GM23338 (cell line): Measurements from ENCODE around the gene OR5AR1. TPM values are rescaled to one million over a fixed set of nuclear protein-coding genes. Genes with fewer than 3 reads are reported as not detected.

Source experiments
- ATAC-seq: fragments of 200-7000 bp; cut with Tn5 transposase; 3 replicates; pipeline ENCODE4 v1.9.1; 2020
- DNase-seq: peaks from one replicate; pipeline ENCODE4 v3.0.0-alpha.2; 2015; ENCODE audit warnings: low spot score
- H2AFZ ChIP-seq: fragments of 200-600 bp; sonication (generic); 2 replicates; pipeline ENCODE4 v1.8.0; 2016; ENCODE audit warnings: antibody characterized with exemption, mild to moderate bottlenecking, moderate library complexity
- H3F3A ChIP-seq: fragments of 200-600 bp; sonication (generic); replicated peaks from 2 replicates; pipeline ENCODE4 v1.8.0; 2017; ENCODE audit warnings: antibody characterized with exemption, mixed run types, low read depth
- H3K27ac ChIP-seq: fragments of 200-600 bp; sonication (generic); 2 replicates; pipeline ENCODE4 v1.6.1; 2016; ENCODE audit warnings: low read depth
- H3K27me3 ChIP-seq: fragments of 200-600 bp; sonication (generic); 2 replicates; pipeline ENCODE4 v1.8.0; 2016; ENCODE audit warnings: mild to moderate bottlenecking, mixed run types, moderate library complexity; ENCODE audit not compliant: insufficient read depth
- H3K36me3 ChIP-seq: fragments of 200-600 bp; sonication (generic); 2 replicates; pipeline ENCODE4 v1.8.0; 2016; ENCODE audit warnings: mild to moderate bottlenecking; ENCODE audit not compliant: insufficient read depth
- H3K4me1 ChIP-seq: fragments of 200-600 bp; sonication (generic); 2 replicates; pipeline ENCODE4 v1.8.0; 2016; ENCODE audit warnings: mild to moderate bottlenecking, moderate library complexity; ENCODE audit not compliant: insufficient read depth
- H3K4me2 ChIP-seq: fragments of 200-600 bp; sonication (generic); 2 replicates; pipeline ENCODE4 v1.7.1; 2017; ENCODE audit warnings: mixed run types
- H3K4me3 ChIP-seq: fragments of 200-600 bp; sonication (generic); 2 replicates; pipeline ENCODE4 v1.6.1; 2016; ENCODE audit warnings: mixed run types
- H3K79me2 ChIP-seq: fragments of 200-600 bp; sonication (generic); replicated peaks from 2 replicates; pipeline ENCODE4 v1.8.0; 2017; ENCODE audit warnings: mild to moderate bottlenecking; ENCODE audit not compliant: insufficient read depth
- H3K9me2 ChIP-seq: fragments of 200-600 bp; sonication (generic); 2 replicates; pipeline ENCODE4 v1.8.0; 2017; ENCODE audit not compliant: insufficient read depth
- H4K20me1 ChIP-seq: fragments of 200-600 bp; sonication (generic); replicated peaks from 2 replicates; pipeline ENCODE4 v1.8.0; 2017; ENCODE audit warnings: mild to moderate bottlenecking; ENCODE audit not compliant: insufficient read depth
- H3K27ac Mint-ChIP-seq: 2 replicates; pipeline ENCODE4 v1.8.0; 2020; ENCODE audit warnings: inconsistent platforms, mild to moderate bottlenecking, moderate library complexity, mixed read lengths
- H3K27me3 Mint-ChIP-seq: 3 replicates; pipeline ENCODE4 v1.8.0; 2022; ENCODE audit warnings: low read depth, mild to moderate bottlenecking, moderate library complexity, mixed read lengths, inconsistent platforms; ENCODE audit not compliant: insufficient read depth, poor library complexity
- H3K36me3 Mint-ChIP-seq: 3 replicates; pipeline ENCODE4 v1.8.0; 2021; ENCODE audit warnings: low read depth, mild to moderate bottlenecking, inconsistent platforms, moderate library complexity, mixed read lengths
- H3K4me1 Mint-ChIP-seq: 3 replicates; pipeline ENCODE4 v1.8.0; 2020; ENCODE audit warnings: mild to moderate bottlenecking, inconsistent platforms, mixed read lengths
- H3K4me3 Mint-ChIP-seq: 3 replicates; pipeline ENCODE4 v1.8.0; 2021; ENCODE audit warnings: moderate library complexity, mild to moderate bottlenecking, inconsistent platforms, mixed read lengths
- H3K9me3 Mint-ChIP-seq: 3 replicates; pipeline ENCODE4 v1.8.0; 2020; ENCODE audit warnings: moderate library complexity, mild to moderate bottlenecking, inconsistent platforms, mixed read lengths
- ETS1 ChIP-seq: IDR thresholded peaks from 2 replicates; pipeline ENCODE4 v1.6.1; 2016; ENCODE audit warnings: antibody characterized with exemption
- EZH2 ChIP-seq: fragments of 200-600 bp; sonication (generic); IDR thresholded peaks from one replicate; pipeline ENCODE4 v1.8.0; 2017; ENCODE audit warnings: antibody characterized with exemption, mild to moderate bottlenecking, low read depth; ENCODE audit not compliant: unreplicated experiment
- JUNB ChIP-seq: IDR thresholded peaks from one replicate; pipeline ENCODE4 v1.6.1; 2016; ENCODE audit warnings: antibody characterized with exemption; ENCODE audit not compliant: unreplicated experiment
- NANOG ChIP-seq: IDR thresholded peaks from 2 replicates; pipeline ENCODE4 v1.6.1; 2016; ENCODE audit warnings: antibody characterized with exemption, borderline replicate concordance
- POLR2AphosphoS5 ChIP-seq: IDR thresholded peaks from 2 replicates; pipeline ENCODE4 v1.6.1; 2016; ENCODE audit warnings: antibody characterized with exemption, low read depth
- REST ChIP-seq: IDR thresholded peaks from one replicate; pipeline ENCODE4 v1.6.1; 2018; ENCODE audit warnings: antibody characterized with exemption; ENCODE audit not compliant: unreplicated experiment
- ZNF114 ChIP-seq: fragments of 250-450 bp; sonication (Bioruptor Pico); IDR thresholded peaks from 2 replicates; pipeline ENCODE4 v1.5.0; 2020; ENCODE audit warnings: mild to moderate bottlenecking, moderate library complexity
- ZNF462 ChIP-seq: fragments of 250-450 bp; sonication (Bioruptor Pico); IDR thresholded peaks from 2 replicates; pipeline ENCODE4 v1.5.0; 2020; ENCODE audit warnings: mild to moderate bottlenecking, moderate library complexity
- polyA plus RNA-seq: library from polyadenylated mRNA; unstranded; fragments of >200 nt; fragmentation: Nextera tagmentation; extraction: Ambion mirVana; gene quantifications from 2 replicates; pipeline ENCODE4 v1.2.1, GENCODE V29; 2016
- total RNA-seq: library from RNA; depleted of rRNA; stranded (reverse); fragments of >200 nt; shearing (Covaris generic); gene quantifications from 2 replicates; pipeline ENCODE4 v1.2.3, GENCODE V29; 2014

The OR5AR1 gene
- total and polyA plus RNA-seq, 2 experiments from 2014 or later = not detected

GRCh38 chr11:56706486-56706885 lies 43.0 kb downstream of the OR5AR1 start:
- Mint-ChIP-seq H3K4me1 (peaks cover 6% of the 10 kb centered on the region; the same call in 2 of the 3 replicates), H3K9me3 (peaks cover 28% of the 10 kb centered on the region), H3K27me3 (peaks cover 5% of the 10 kb centered on the region), H3K36me3 (peaks cover 4% of the 10 kb centered on the region; the same call in 1 of the 3 replicates), H3K27ac (no peak overlapping the region), H3K4me3 (no peak overlapping the region)
- ATAC-seq (no peak), DNase-seq (no peak)
- Histone ChIP-seq H3K27me3 (no peaks in the 10 kb centered on the region), H3K9me2 (0 out of 2 replicates have a peak, but pooled peaks cover 4% of the 10 kb centered on the region), H3K27ac (no peak overlapping the region), H3K4me3 (no peak overlapping the region), H3F3A (no peaks in the 10 kb centered on the region), H3K4me2 (no peak overlapping the region), H3K4me1 (no peaks in the 10 kb centered on the region), H3K79me2 (no peaks in the 10 kb centered on the region), H3K36me3 (no peaks in the 10 kb centered on the region), H2AFZ (no peak overlapping the region), H4K20me1 (no peaks in the 10 kb centered on the region)
- TF ChIP-seq EZH2 (no peak), ZNF114 (CRISPR knock-in tag) (no peak), POLR2AphosphoS5 (no peak), ETS1 (no peak), JUNB (no peak)

- H3K9me2 ChIP-seq = no peaks in the 10 kb centered on the region
- Mint-ChIP-seq H3K9me3 (peaks cover 21% of the 10 kb centered on the region), H3K36me3 (peaks cover 3% of the 10 kb centered on the region; the same call in 2 of the 3 replicates), H3K27me3 (peaks cover 1% of the 10 kb centered on the region), H3K27ac (no peak overlapping the region), H3K4me1 (no peaks in the 10 kb centered on the region), H3K4me3 (no peak overlapping the region)
- no peak for ATAC-seq
- no peak overlapping the region; the same call in 1 of the 2 replicates for H2AFZ ChIP-seq
- TF ChIP-seq REST (no peak), ZNF114 (CRISPR knock-in tag) (no peak), ETS1 (no peak), ZNF462 (CRISPR knock-in tag) (no peak), NANOG (no peak), POLR2AphosphoS5 (no peak)
- no peak for DNase-seq
- H3F3A ChIP-seq = no peaks in the 10 kb centered on the region
- H3K79me2 ChIP-seq = no peaks in the 10 kb centered on the region
- H3K27me3 ChIP-seq = no peaks in the 10 kb centered on the region
- H3K4me1 ChIP-seq = no peaks in the 10 kb centered on the region
- no peaks in the 10 kb centered on the region for H3K36me3 ChIP-seq
- no peak overlapping the region for H3K27ac ChIP-seq
- H3K4me2 ChIP-seq = no peak overlapping the region
- H4K20me1 ChIP-seq = no peaks in the 10 kb centered on the region
- H3K4me3 ChIP-seq = no peak overlapping the region
Observed at GRCh38 chr11:56714206-56714605, 50.7 kb downstream of the OR5AR1 start.
